B cell (primary cell): ENCODE data around the gene TMPRSS13. TPM values are rescaled to one million over a fixed set of nuclear protein-coding genes. Genes with fewer than 3 reads are reported as not detected.

Experiments used
- ATAC-seq: fragments of 200-7000 bp; cut with Tn5 transposase; one replicate; pipeline ENCODE4 v1.10.0; 2021; ENCODE audit warnings: low read depth, mild to moderate bottlenecking, moderate number of reproducible peaks, moderate library complexity
- CTCF ChIA-PET: fragments of 350-600 bp; sonication (Branson Sonifier 250); formaldehyde crosslinking; loops from one replicate; lab custom pipeline; 2021; ENCODE audit warnings: antibody characterized with exemption, inconsistent platforms; lab: Charles Lee
- POLR2A ChIA-PET: fragments of 350-600 bp; sonication (Branson Sonifier 250); formaldehyde crosslinking; loops from one replicate; lab custom pipeline; 2021; ENCODE audit warnings: antibody characterized with exemption; lab: Charles Lee
- DNase-seq: peaks from one replicate; pipeline ENCODE4 v3.0.0; 2013
- H2AFZ ChIP-seq: 2 replicates; pipeline ENCODE4 v1.6.1; 2012; ENCODE audit warnings: mild to moderate bottlenecking, low read depth, low read length; ENCODE audit not compliant: insufficient read depth, poor library complexity, severe bottlenecking
- H3K27ac ChIP-seq, 2 donors: 1 replicate in 1 of 2; 2 replicates in 1 of 2; pipeline ENCODE4 v1.5.1; 2012 to 2013; ENCODE audit warnings: low read length in 2 of 2, mild to moderate bottlenecking in 2 of 2, moderate library complexity in 1 of 2
- H3K27me3 ChIP-seq, 4 experiments: fragments of 200-600 bp in 1 of 4; sonication (generic) in 1 of 4; replicated peaks in 1 of 4; 1 replicate in 2 of 4; 2 replicates in 2 of 4; pipeline versions ENCODE4 v1.6.1 to v1.7.0; 2013 to 2016; ENCODE audit warnings: low read length in 3 of 4, mild to moderate bottlenecking in 2 of 4, mixed read lengths in 1 of 4, moderate library complexity in 1 of 4; ENCODE audit not compliant: insufficient read depth in 4 of 4, control insufficient read depth in 3 of 4; ENCODE audit errors: control extremely low read depth in 1 of 4
- H3K36me3 ChIP-seq, 2 experiments: replicated peaks in 1 of 2; 1 replicate in 1 of 2; 2 replicates in 1 of 2; pipeline versions ENCODE4 v1.6.1 to v1.7.1; 2013; ENCODE audit warnings: low read length in 1 of 2; ENCODE audit not compliant: insufficient read depth in 2 of 2, control insufficient read depth in 1 of 2; ENCODE audit errors: control extremely low read depth in 1 of 2, extremely low read depth in 1 of 2
- H3K4me1 ChIP-seq, 2 donors: fragments of 200-600 bp in 1 of 2; sonication (generic) in 1 of 2; 1 replicate in 1 of 2; 2 replicates in 1 of 2; pipeline versions ENCODE4 v1.5.1 to v1.6.1; 2013 to 2017; ENCODE audit warnings: low read length in 2 of 2; ENCODE audit not compliant: control insufficient read depth in 2 of 2, insufficient read depth in 2 of 2
- H3K4me2 ChIP-seq: replicated peaks from 2 replicates; pipeline ENCODE3; 2012; ENCODE audit warnings: mild to moderate bottlenecking, low read depth, low read length; ENCODE audit not compliant: poor library complexity, severe bottlenecking
- H3K4me3 ChIP-seq, 5 experiments: fragments of 200-600 bp in 1 of 5; sonication (generic) in 1 of 5; 1 replicate in 3 of 5; 2 replicates in 2 of 5; pipeline versions ENCODE4 v1.5.1 to v1.7.0; 2011 to 2016; ENCODE audit warnings: low read length in 4 of 5, mild to moderate bottlenecking in 4 of 5, low read depth in 2 of 5, control low read depth in 1 of 5, moderate library complexity in 1 of 5; ENCODE audit not compliant: insufficient read depth in 1 of 5; ENCODE audit errors: control extremely low read depth in 1 of 5, extremely low read depth in 1 of 5
- H3K79me2 ChIP-seq: fragments of 200-600 bp; sonication (generic); one replicate; pipeline ENCODE4 v1.6.0; 2016; ENCODE audit warnings: low read length; ENCODE audit not compliant: control insufficient read depth, insufficient read depth
- H3K9ac ChIP-seq: fragments of 200-600 bp; sonication (generic); 2 replicates; pipeline ENCODE4 v1.6.1; 2017; ENCODE audit warnings: mild to moderate bottlenecking, low read length, moderate library complexity
- H3K9me3 ChIP-seq, 3 donors: one replicate each; pipeline versions ENCODE4 v1.6.1 to v1.7.1; 2013; ENCODE audit warnings: low read length in 2 of 3; ENCODE audit not compliant: control insufficient read depth in 2 of 3, insufficient read depth in 1 of 3; ENCODE audit errors: control extremely low read depth in 1 of 3
- H4K20me1 ChIP-seq: 2 replicates; pipeline ENCODE4 v1.6.0; 2012; ENCODE audit warnings: mild to moderate bottlenecking, low read length; ENCODE audit not compliant: insufficient read depth, control insufficient read depth, poor library complexity, severe bottlenecking
- H3K27ac Mint-ChIP-seq: one replicate; pipeline ENCODE4 v1.8.0; 2021; ENCODE audit warnings: mixed read lengths
- H3K27me3 Mint-ChIP-seq: one replicate; pipeline ENCODE4 v1.8.0; 2021; ENCODE audit warnings: mixed read lengths
- H3K4me1 Mint-ChIP-seq: one replicate; pipeline ENCODE4 v1.8.0; 2021; ENCODE audit warnings: mixed read lengths
- H3K4me3 Mint-ChIP-seq: one replicate; pipeline ENCODE4 v1.8.0; 2021; ENCODE audit warnings: mixed read lengths
- H3K9me3 Mint-ChIP-seq: one replicate; pipeline ENCODE4 v1.8.0; 2022; ENCODE audit warnings: mixed read lengths; ENCODE audit not compliant: insufficient read depth
- CTCF ChIP-seq: fragments of 200-600 bp; IDR thresholded peaks from one replicate; pipeline ENCODE4 v1.8.0; 2022; ENCODE audit warnings: antibody characterized with exemption, mild to moderate bottlenecking
- EZH2 ChIP-seq: IDR thresholded peaks from 2 replicates; pipeline ENCODE4 v1.6.1; 2012; ENCODE audit warnings: borderline replicate concordance, low read depth, mild to moderate bottlenecking, moderate library complexity, low read length; ENCODE audit not compliant: insufficient read depth, poor library complexity, severe bottlenecking
- WGBS: methylation state at CpG from one replicate; pipeline ENCODE4 v1.1.5; 2013; ENCODE audit warnings: missing lambda C conversion rate; ENCODE audit not compliant: insufficient coverage; 5-methylcytosine and 5-hydroxymethylcytosine counted together
- intact Hi-C: fragments of 100-400 bp; cut with micrococcal nuclease; formaldehyde crosslinking; loops from one replicate; pipeline ENCODE4 v1.10.0; 2022
- polyA plus RNA-seq: library from polyadenylated mRNA; depleted of rRNA; stranded (reverse); fragments of >200 nt; gene quantifications from 2 replicates; pipeline ENCODE4 v1.2.3, GENCODE V29; 2012
- total RNA-seq, 2 donors: library from RNA; stranded (reverse); fragments of 120-200 nt in 1 of 2; gene quantifications; 1 replicate in 1 of 2; 2 replicates in 1 of 2; pipeline versions ENCODE4 v1.2.3 to v1.2.4, GENCODE V29; 2013 to 2022

The TMPRSS13 gene
- total and polyA plus RNA-seq, 2 donors (not counting 1 experiment from before 2014, with no cell fraction given), result 2.4 to 8.0 TPM

DNA sequence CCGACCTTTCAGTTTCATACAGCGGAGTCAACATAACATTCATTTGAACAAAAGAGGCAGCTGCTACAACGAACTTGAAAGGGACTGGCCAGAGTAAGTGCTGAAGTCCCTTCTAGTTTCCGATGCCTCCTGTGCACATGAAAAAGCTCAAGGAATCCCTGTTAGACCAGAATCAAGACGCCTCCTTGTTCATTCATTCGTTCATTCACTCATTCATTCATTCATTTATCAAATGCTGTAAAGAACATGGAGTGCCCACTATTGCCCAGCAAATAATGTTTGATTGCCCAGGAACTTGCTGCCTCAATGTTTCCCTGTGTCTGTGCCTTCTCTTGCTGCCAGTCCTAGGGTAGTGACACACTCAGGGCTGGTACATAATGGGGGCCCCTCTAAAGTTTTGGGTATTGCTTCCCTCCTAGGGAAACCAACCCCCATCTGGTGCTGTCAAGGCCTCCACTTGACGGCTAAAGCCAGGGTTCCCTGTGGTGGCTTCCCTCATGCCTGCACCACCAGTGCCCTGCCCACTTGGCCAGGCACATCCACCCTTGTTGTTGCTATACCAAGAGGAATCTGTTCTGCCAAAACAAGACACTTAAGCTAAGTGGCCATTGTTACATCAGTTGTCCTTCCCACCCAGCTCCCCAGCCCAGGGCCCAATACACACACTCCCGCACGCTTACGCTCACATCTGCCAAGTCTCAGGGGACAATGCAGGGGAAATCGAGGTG is 3.8 kb downstream of the TMPRSS13 start:
- Histone ChIP-seq H3K9ac (no peak overlapping the region), H3K27me3 (no peaks in the 10 kb centered on the region), H3K4me3 (no peak overlapping the region), H4K20me1 (no peaks in the 10 kb centered on the region), H3K36me3 (no peaks in the 10 kb centered on the region), H3K4me2 (no peak overlapping the region), H3K9me3 (no peaks in the 10 kb centered on the region), H3K79me2 (no peaks in the 10 kb centered on the region), H3K27ac (no peak overlapping the region), H2AFZ (no peak overlapping the region), H3K4me1 (peaks cover 4% of the 10 kb centered on the region in 2 donors)
- CTCF ChIA-PET, result interaction anchor here (1.5 kb wide), 1 partner anchor 21 kb away, joined by 3 read pairs; no protein-coding TSS in a partner anchor
- TF ChIP-seq CTCF (no peak), EZH2 (no peak)
- intact Hi-C loops, result no loop called here
- peaks cover 11% of the 10 kb centered on the region for H3K27me3 Mint-ChIP-seq
- ATAC-seq, result no peak
- peaks cover 6% of the 10 kb centered on the region for H3K4me1 Mint-ChIP-seq
- POLR2A ChIA-PET, result no interaction called here
- no peak overlapping the region for H3K27ac Mint-ChIP-seq
- WGBS, result 81% methylated on average over 10 of the region's 11 CpGs
- no peak overlapping the region for H3K4me3 Mint-ChIP-seq
- no peaks in the 10 kb centered on the region for H3K9me3 Mint-ChIP-seq
- DNase-seq, result no peak

DNA sequence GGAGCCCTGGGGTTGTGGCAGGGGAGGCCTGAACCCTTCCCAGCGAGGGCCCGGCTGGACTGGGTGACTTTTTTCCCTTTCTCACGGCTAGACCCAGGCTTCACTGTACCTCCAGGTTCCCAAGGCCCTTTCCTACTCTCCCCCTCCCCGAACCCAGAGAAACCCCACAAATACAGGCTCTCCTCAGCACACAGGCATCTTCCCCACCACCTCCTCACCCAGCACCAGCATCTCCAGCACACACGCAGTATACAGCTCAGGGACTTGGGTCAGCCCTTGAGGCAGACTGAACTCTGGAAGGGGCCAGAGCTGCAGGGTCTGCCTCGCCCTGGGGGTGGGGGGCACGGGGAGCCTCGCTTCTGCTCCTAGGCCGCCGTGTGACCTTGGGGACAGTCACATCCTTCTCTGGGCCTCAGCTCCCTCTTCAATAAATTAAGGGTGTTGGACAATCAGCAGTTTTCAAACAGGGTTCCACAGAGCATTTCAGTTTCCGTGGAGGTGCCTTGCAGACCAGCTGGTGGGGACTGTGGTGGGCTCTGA is 4.5 kb downstream of the TMPRSS13 start:
- H3K36me3 ChIP-seq, result no peaks in the 10 kb centered on the region
- no peak for ATAC-seq
- H3K79me2 ChIP-seq, result no peaks in the 10 kb centered on the region
- H2AFZ ChIP-seq, result no peak overlapping the region
- H3K9ac ChIP-seq, result no peak overlapping the region
- H3K4me3 Mint-ChIP-seq, result no peak overlapping the region
- H3K9me3 ChIP-seq, result no peaks in the 10 kb centered on the region
- no peaks in the 10 kb centered on the region for H4K20me1 ChIP-seq
- intact Hi-C loops, result no loop called here
- no peak overlapping the region for H3K4me2 ChIP-seq
- no peak overlapping the region for H3K4me3 ChIP-seq
- DNase-seq, result no peak
- CTCF ChIA-PET, result interaction anchor here (1.5 kb wide), 1 partner anchor 20 kb away, joined by 3 read pairs; no protein-coding TSS in a partner anchor
- peaks cover 5% of the 10 kb centered on the region in 2 donors for H3K4me1 ChIP-seq
- H3K27me3 Mint-ChIP-seq, result peaks cover 11% of the 10 kb centered on the region
- no peak for TF ChIP-seq CTCF
- TF ChIP-seq EZH2, result no peak
- POLR2A ChIA-PET, result no interaction called here
- no peaks in the 10 kb centered on the region for H3K9me3 Mint-ChIP-seq
- H3K27me3 ChIP-seq, result no peaks in the 10 kb centered on the region
- 98% methylated on average over 10 of the region's 11 CpGs for WGBS
- H3K27ac ChIP-seq, result no peak overlapping the region
- peaks cover 7% of the 10 kb centered on the region for H3K4me1 Mint-ChIP-seq
- H3K27ac Mint-ChIP-seq, result no peak overlapping the region
